Measurements from ENCODE around the gene OR9Q1.

DNA sequence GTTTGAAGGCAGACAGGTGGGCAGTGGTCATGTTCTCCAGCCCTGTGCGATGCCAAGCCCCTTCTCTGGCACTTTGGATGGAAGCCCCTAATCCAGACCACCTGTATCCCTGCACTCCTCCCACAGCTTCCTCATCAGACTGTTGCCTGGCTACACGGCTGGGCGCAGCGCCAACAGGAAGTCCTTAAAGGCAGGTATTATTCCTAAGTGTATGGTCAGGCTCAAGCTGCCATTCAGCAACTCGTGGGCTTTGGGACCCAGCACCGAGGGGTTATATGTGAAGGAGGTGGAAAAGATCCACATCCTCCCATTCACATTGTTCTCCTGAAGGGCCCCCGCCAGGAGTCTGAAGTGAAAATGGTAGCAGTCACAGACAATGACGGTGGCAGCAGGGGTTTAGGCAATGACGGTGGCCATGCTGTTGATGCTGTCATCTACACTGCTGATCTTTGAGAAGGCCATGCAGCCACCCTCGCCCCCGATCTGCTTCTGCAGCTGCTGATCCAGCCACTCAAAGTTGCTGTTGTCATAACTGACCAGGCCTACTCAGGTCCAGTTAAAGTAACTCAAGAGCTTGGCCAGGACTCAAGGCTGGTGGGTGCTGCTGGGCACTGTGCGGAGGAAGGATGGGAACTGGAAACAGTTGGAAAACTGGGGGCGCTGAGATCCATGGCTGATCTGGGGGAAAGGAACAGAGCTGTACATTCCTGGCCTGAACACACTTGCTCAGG lies 34.8 kb downstream of the OR9Q1 start:
- TF ChIP-seq, protein P1, sequence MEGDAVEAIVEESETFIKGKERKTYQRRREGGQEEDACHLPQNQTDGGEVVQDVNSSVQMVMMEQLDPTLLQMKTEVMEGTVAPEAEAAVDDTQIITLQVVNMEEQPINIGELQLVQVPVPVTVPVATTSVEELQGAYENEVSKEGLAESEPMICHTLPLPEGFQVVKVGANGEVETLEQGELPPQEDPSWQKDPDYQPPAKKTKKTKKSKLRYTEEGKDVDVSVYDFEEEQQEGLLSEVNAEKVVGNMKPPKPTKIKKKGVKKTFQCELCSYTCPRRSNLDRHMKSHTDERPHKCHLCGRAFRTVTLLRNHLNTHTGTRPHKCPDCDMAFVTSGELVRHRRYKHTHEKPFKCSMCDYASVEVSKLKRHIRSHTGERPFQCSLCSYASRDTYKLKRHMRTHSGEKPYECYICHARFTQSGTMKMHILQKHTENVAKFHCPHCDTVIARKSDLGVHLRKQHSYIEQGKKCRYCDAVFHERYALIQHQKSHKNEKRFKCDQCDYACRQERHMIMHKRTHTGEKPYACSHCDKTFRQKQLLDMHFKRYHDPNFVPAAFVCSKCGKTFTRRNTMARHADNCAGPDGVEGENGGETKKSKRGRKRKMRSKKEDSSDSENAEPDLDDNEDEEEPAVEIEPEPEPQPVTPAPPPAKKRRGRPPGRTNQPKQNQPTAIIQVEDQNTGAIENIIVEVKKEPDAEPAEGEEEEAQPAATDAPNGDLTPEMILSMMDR (IDR thresholded peaks at IDR 0.05 in 4 of 5, conservative IDR thresholded peaks at IDR 0.05 in 1 of 5) = no peak
- TF ChIP-seq POLR2A (IDR thresholded peaks at IDR 0.05) = no peak

All from gastrocnemius medialis (tissue), 4 donors.